Sigmoid colon (tissue), 7 donors: Measurements from ENCODE around the gene DGAT2L6. TPM values are rescaled to one million over a fixed set of nuclear protein-coding genes. Genes with fewer than 3 reads are reported as not detected.

ENCODE experiments used
- DNase-seq: peaks from one replicate; pipeline ENCODE4 v3.0.0-alpha.2; 2019
- H3K27ac ChIP-seq, 4 donors: fragments of 200-600 bp; sonication (generic); one replicate each; pipeline ENCODE4 v1.5.1; 2016 to 2019; ENCODE audit warnings: mild to moderate bottlenecking in 1 of 4
- H3K27me3 ChIP-seq, 3 donors: fragments of 200-600 bp; sonication (generic); one replicate each; pipeline ENCODE4 v1.5.1; 2019; ENCODE audit warnings: mild to moderate bottlenecking in 1 of 3
- H3K36me3 ChIP-seq, 4 donors: fragments of 200-600 bp; sonication (generic); one replicate each; pipeline ENCODE4 v1.5.1; 2016 to 2019
- H3K4me1 ChIP-seq, 4 donors: fragments of 200-600 bp; sonication (generic); one replicate each; pipeline ENCODE4 v1.5.1; 2017 to 2019
- H3K4me3 ChIP-seq, 4 donors: fragments of 200-600 bp; sonication (generic); one replicate each; pipeline ENCODE4 v1.5.1; 2017 to 2019; ENCODE audit warnings: mild to moderate bottlenecking in 2 of 4, moderate library complexity in 1 of 4
- H3K9me3 ChIP-seq, 4 donors: fragments of 200-600 bp in 3 of 4; sonication (generic) in 3 of 4; one replicate each; pipeline versions ENCODE4 v1.5.1 to v1.6.1; 2013 to 2019
- EP300 ChIP-seq, 4 donors: sonication (generic); formaldehyde crosslinking; IDR thresholded peaks; one replicate each; pipeline ENCODE4 v1.6.1; 2017; ENCODE audit warnings: antibody characterized with exemption in 4 of 4
- POLR2A ChIP-seq, 2 donors: fragments of 450-650 bp; IDR thresholded peaks; one replicate each; pipeline ENCODE4 v1.6.1; 2016; ENCODE audit warnings: antibody characterized with exemption in 2 of 2, mild to moderate bottlenecking in 2 of 2, moderate library complexity in 2 of 2
- POLR2AphosphoS5 ChIP-seq, 4 donors: sonication (generic); formaldehyde crosslinking; IDR thresholded peaks; one replicate each; pipeline ENCODE4 v1.6.1; 2017; ENCODE audit warnings: antibody characterized with exemption in 4 of 4
- WGBS, 2 donors: extraction: QIAGEN DNeasy Blood & Tissue Kit; methylation state at CpG; one replicate each; pipeline ENCODE4 v1.1.7; 2013; 5-methylcytosine and 5-hydroxymethylcytosine counted together
- intact Hi-C: fragments of 100-400 bp; cut with DNase I; formaldehyde crosslinking; loops from one replicate; pipeline ENCODE4 v1.15.1; 2023
- polyA plus RNA-seq, 3 donors: library from polyadenylated mRNA; stranded (reverse); fragments of 200-250 nt; gene quantifications; one replicate each; pipeline ENCODE4 v1.2.3, GENCODE V29; 2013
- total RNA-seq, 4 donors: library from RNA; depleted of rRNA; stranded (reverse); fragments of >200 nt; gene quantifications; one replicate each; pipeline ENCODE4 v1.1.0, GENCODE V29; 2016
- TF ChIP-seq, protein P1 (sequence below), 4 experiments: fragments of 450-650 bp in 3 of 4; fragments of 200-600 bp in 1 of 4; IDR thresholded peaks; one replicate each; pipeline ENCODE4 v1.5.1; 2016 to 2019; ENCODE audit warnings: antibody characterized with exemption in 4 of 4, mild to moderate bottlenecking in 3 of 4, moderate library complexity in 2 of 4
- donor health status: healthy with polysubstance abuse.
- donor health status: Bipolar disorder and iron deficiency.
- donor health status: healthy.

Gene DGAT2L6
- total and polyA plus RNA-seq, 7 donors = not detected

DNA sequence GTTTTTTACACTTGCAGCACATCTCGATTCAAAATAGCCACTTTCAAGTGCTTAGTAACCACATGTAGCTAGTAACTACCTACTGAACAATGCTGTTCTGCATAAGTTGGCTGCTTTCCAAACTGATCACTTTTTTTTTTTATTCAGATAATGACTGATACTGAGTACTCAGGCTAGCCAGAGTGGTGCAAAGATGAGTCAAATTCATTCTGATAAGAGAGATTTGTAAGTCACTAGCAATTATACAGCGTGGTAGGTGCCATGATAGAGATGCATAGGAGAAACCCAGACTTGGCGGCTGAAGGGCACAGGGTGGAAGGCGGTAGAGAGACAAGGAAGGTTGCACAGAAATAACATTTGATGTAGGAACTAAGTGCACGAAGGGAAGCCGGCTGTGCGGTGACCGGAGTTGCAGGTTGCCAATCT, 44.4 kb upstream of the DGAT2L6 start:
- Histone ChIP-seq H3K36me3 (no peaks in the 10 kb centered on the region), H3K27ac (peak overlapping the region; percentile 86 to 92 (median 86)), H3K27me3 (no peaks in the 10 kb centered on the region), H3K4me1 (peaks cover 0 to 21% (median 9%) of the 10 kb centered on the region in 4 donors), H3K4me3 (peak overlapping the region; percentile 62 to 78 (median 69)), H3K9me3 (no peaks in the 10 kb centered on the region)
- TF ChIP-seq, protein P1, sequence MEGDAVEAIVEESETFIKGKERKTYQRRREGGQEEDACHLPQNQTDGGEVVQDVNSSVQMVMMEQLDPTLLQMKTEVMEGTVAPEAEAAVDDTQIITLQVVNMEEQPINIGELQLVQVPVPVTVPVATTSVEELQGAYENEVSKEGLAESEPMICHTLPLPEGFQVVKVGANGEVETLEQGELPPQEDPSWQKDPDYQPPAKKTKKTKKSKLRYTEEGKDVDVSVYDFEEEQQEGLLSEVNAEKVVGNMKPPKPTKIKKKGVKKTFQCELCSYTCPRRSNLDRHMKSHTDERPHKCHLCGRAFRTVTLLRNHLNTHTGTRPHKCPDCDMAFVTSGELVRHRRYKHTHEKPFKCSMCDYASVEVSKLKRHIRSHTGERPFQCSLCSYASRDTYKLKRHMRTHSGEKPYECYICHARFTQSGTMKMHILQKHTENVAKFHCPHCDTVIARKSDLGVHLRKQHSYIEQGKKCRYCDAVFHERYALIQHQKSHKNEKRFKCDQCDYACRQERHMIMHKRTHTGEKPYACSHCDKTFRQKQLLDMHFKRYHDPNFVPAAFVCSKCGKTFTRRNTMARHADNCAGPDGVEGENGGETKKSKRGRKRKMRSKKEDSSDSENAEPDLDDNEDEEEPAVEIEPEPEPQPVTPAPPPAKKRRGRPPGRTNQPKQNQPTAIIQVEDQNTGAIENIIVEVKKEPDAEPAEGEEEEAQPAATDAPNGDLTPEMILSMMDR (IDR thresholded peaks at IDR 0.05) = no peak
- TF ChIP-seq POLR2AphosphoS5 (IDR thresholded peaks at IDR 0.05) = no peak
- no peak for TF ChIP-seq POLR2A (IDR thresholded peaks at IDR 0.05)
- no peak for TF ChIP-seq EP300 (IDR thresholded peaks at IDR 0.05)
- intact Hi-C loops = loop anchor here (5.0 to 10.0 kb wide), 3 partner anchors 152 to 516 kb away; partner anchors contain the start of genes EDA, PDZD11 and RAB41
- 0 to 1% methylated on average over 8 of the region's 8 CpGs for WGBS, 2 donors
- DNase-seq = no peak

DNA sequence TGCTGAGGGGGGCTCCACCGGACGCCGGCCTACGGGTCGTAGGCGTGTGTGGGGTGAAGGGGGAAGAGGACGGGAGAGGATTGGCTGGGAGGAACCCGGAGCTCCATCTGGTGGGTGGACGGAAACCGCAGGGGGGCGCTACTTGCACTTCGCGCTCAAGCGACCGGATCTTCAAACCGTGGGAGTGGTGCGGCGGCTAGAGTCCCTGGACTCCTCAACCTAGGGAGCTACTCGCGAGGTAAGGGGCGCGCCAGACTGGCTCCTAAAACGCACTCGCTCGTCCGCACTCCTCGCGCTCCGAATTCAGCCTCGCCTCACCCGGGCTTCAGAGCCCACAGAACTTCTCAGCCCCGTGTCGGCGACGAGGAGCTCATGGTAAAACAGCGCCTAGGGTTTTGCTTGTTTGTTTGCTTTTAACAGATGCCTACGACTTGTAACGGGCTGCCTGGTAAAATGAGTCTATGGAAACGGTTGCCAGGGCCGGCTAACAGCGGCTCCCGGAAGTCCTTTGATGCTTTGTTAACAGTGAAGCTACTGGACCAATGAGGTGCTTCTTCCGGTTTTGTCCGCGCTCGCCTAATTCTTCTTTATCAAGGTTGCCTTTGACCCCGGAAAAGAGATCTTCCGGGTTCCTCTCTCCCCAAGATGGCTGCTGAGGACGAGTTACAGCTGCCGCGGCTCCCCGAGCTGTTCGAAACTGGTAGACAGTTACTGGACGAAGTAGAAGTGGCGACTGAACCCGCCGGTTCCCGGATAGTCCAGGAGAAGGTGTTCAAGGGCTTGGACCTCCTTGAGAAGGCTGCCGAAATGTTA, 43.8 kb upstream of the DGAT2L6 start, which contains the start of gene IGBP1:
IGBP1 (plus strand) TSS at position 145 of the 813 bp plus-strand sequence; CDS start at position 646, 501 bp downstream.
- TF ChIP-seq POLR2AphosphoS5 (IDR thresholded peaks at IDR 0.05) (peak in 3 of 4 donors; percentile 50 to 78 (median 72)), EP300 (IDR thresholded peaks at IDR 0.05) (no peak), POLR2A (IDR thresholded peaks at IDR 0.05) (peak; percentile 14 to 29)
- TF ChIP-seq, protein P1 (IDR thresholded peaks at IDR 0.05) = peak in 3 of 4 experiments; percentile 35 to 58 (median 42)
- H3K27ac ChIP-seq = peak within 1 kb of the TSS; percentile 86 to 92 (median 86)
- no peaks in the 10 kb centered on the region for H3K27me3 ChIP-seq
- peaks cover 0 to 21% (median 9%) of the 10 kb centered on the region in 4 donors for H3K4me1 ChIP-seq
- 0% methylated on average over 59 of the region's 59 CpGs for WGBS, 2 donors
- peak within 1 kb of the TSS; percentile 62 to 78 (median 69) for H3K4me3 ChIP-seq
- no peaks in the 10 kb centered on the region for H3K9me3 ChIP-seq
- peak; percentile 89 for DNase-seq
- no peaks in the 10 kb centered on the region for H3K36me3 ChIP-seq
- intact Hi-C loops = loop anchor here (5.0 to 10.0 kb wide), 3 partner anchors 151 to 516 kb away; partner anchors contain the start of genes EDA, PDZD11 and RAB41

DNA sequence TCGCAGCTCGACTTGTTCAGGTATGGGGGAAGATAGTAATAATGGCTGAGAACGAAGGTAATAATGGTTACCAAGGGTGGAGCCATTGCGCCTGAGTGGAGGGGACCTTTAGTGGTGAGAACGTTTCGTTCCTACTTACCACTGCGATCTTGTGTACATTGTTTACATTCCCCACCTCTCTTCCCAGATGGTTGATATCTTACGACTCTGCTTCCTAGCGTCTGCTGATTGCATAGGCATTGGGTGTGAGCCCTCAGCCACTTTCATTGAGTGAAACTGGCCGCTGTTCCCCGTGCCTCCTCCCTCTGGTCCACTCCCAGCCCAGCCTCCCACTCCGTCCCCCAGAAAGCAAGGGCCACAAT, 43.2 kb upstream of the DGAT2L6 start:
- DNase-seq = no peak
- H3K27me3 ChIP-seq = no peaks in the 10 kb centered on the region
- no peaks in the 10 kb centered on the region for H3K9me3 ChIP-seq
- no peaks in the 10 kb centered on the region for H3K36me3 ChIP-seq
- intact Hi-C loops = loop anchor here (5.0 to 10.0 kb wide), 3 partner anchors 151 to 517 kb away; partner anchors contain the start of genes EDA, PDZD11 and RAB41
- TF ChIP-seq POLR2A (IDR thresholded peaks at IDR 0.05) (no peak), POLR2AphosphoS5 (IDR thresholded peaks at IDR 0.05) (no peak), EP300 (IDR thresholded peaks at IDR 0.05) (no peak)
- peak overlapping the region; percentile 62 to 78 (median 69) for H3K4me3 ChIP-seq
- WGBS, 2 donors = 1 to 5% methylated on average over 12 of the region's 12 CpGs
- peaks cover 0 to 21% (median 9%) of the 10 kb centered on the region in 4 donors for H3K4me1 ChIP-seq
- peak overlapping the region; percentile 86 to 92 (median 86) for H3K27ac ChIP-seq

DNA sequence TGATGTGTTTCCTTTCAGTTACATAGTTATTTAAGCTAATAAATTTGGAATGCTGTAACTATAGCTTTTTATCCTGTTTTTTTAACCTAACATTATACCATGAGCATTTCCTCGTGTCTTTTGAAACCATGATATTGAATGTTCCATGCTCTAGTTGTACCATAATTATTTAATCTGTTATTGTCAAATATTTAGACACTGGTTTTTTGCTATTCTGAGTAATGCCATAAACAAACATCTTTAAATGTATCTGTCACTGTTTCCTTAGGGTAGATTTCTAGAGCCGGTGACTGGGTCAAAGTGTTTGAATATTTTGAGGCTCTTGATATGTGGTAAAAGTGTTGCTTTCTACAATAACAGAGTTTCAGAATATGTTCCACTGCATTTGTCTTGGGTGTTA, 38.7 kb upstream of the DGAT2L6 start:
- 83 to 94% methylated on average over 2 of the region's 2 CpGs for WGBS, 2 donors
- Histone ChIP-seq H3K4me1 (peaks cover 0 to 15% (median 9%) of the 10 kb centered on the region in 4 donors), H3K4me3 (no peak overlapping the region), H3K36me3 (no peaks in the 10 kb centered on the region), H3K9me3 (no peaks in the 10 kb centered on the region), H3K27ac (no peak overlapping the region), H3K27me3 (no peaks in the 10 kb centered on the region)
- TF ChIP-seq, protein P1 (IDR thresholded peaks at IDR 0.05) = no peak
- TF ChIP-seq POLR2AphosphoS5 (IDR thresholded peaks at IDR 0.05) (no peak), POLR2A (IDR thresholded peaks at IDR 0.05) (no peak), EP300 (IDR thresholded peaks at IDR 0.05) (no peak)
- intact Hi-C loops = loop anchor here (10.0 kb wide), 2 partner anchors 146 to 296 kb away; partner anchors contain the start of genes PDZD11 and RAB41
- no peak for DNase-seq

DNA sequence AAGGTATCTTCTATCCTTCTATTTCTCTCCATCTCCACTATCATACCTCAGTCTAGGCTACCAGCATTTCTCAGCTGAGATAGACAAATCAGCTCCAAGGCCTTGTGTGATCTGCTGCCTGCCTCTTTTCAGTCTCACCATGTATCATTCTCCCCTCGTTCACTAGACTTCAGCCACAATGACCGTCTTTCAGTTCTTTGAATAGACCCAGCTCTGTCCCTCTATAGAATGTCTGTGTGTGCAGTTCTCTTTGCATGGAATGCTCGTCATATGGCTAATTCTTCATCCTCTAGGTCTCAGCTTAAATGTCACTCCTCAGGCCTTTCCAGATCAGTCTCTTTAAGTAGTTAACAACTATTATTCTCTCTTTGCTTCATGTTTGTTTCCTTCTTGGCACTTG, 37.5 kb upstream of the DGAT2L6 start:
- DNase-seq = no peak
- Histone ChIP-seq H3K27me3 (no peaks in the 10 kb centered on the region), H3K4me1 (peaks cover 0 to 9% (median 4%) of the 10 kb centered on the region in 4 donors), H3K9me3 (no peaks in the 10 kb centered on the region), H3K36me3 (no peaks in the 10 kb centered on the region), H3K27ac (no peak overlapping the region), H3K4me3 (no peak overlapping the region)
- 95 to 99% methylated on average over 3 of the region's 3 CpGs for WGBS, 2 donors
- TF ChIP-seq POLR2AphosphoS5 (IDR thresholded peaks at IDR 0.05) (no peak), POLR2A (IDR thresholded peaks at IDR 0.05) (no peak), EP300 (IDR thresholded peaks at IDR 0.05) (no peak)
- TF ChIP-seq, protein P1 (IDR thresholded peaks at IDR 0.05) = no peak
- intact Hi-C loops = loop anchor here (10.0 kb wide), 2 partner anchors 145 to 295 kb away; partner anchors contain the start of genes PDZD11 and RAB41
